Thoracic aorta (tissue), 2 donors: Measurements from ENCODE around the gene FMNL1. TPM values are rescaled to one million over a fixed set of nuclear protein-coding genes. Genes with fewer than 3 reads are reported as not detected.

Experiments used
- ATAC-seq: fragments of 150-250 bp; one replicate; pipeline ENCODE4 v1.8.0; 2017; ENCODE audit warnings: low read depth; ENCODE audit not compliant: insufficient number of reproducible peaks, low FRiP score
- DNase-seq: peaks from one replicate; pipeline ENCODE4 v3.0.0-alpha.2; 2020; ENCODE audit warnings: low spot score
- H3K27ac ChIP-seq, 2 donors: fragments of 200-600 bp; sonication (generic); 1 replicate in 1 of 2; 2 replicates in 1 of 2; pipeline ENCODE4 v1.5.1; 2016; ENCODE audit warnings: mild to moderate bottlenecking in 2 of 2, moderate library complexity in 2 of 2
- H3K27me3 ChIP-seq: fragments of 200-600 bp; sonication (generic); replicated peaks from 2 replicates; pipeline ENCODE4 v1.6.0; 2016; ENCODE audit warnings: mild to moderate bottlenecking; ENCODE audit not compliant: insufficient read depth
- H3K36me3 ChIP-seq: fragments of 200-600 bp; sonication (generic); one replicate; pipeline ENCODE4 v1.5.1; 2016
- H3K4me1 ChIP-seq, 2 donors: fragments of 200-600 bp; sonication (generic); 1 replicate in 1 of 2; 2 replicates in 1 of 2; pipeline versions ENCODE4 v1.5.1 to v1.6.0; 2016; ENCODE audit warnings: low read depth in 2 of 2, mild to moderate bottlenecking in 1 of 2; ENCODE audit not compliant: control insufficient read depth in 1 of 2
- H3K4me3 ChIP-seq: fragments of 200-600 bp; sonication (generic); 2 replicates; pipeline ENCODE4 v1.5.1; 2016; ENCODE audit warnings: mild to moderate bottlenecking
- H3K9me3 ChIP-seq: fragments of 200-600 bp; sonication (generic); 2 replicates; pipeline ENCODE4 v1.5.1; 2016
- total RNA-seq, 2 donors: library from RNA; depleted of rRNA; stranded (reverse); fragments of >200 nt; gene quantifications; one replicate each; pipeline versions ENCODE4 v1.1.0 to v1.2.3, GENCODE V29; 2016
- TF ChIP-seq, protein P1 (sequence below): fragments of 200-600 bp; sonication (generic); IDR thresholded peaks from one replicate; pipeline ENCODE4 v1.5.1; 2019; ENCODE audit warnings: antibody characterized with exemption

Gene FMNL1
- total RNA-seq, 2 donors from 2014 or later = 31.4 to 37.2 TPM

DNA sequence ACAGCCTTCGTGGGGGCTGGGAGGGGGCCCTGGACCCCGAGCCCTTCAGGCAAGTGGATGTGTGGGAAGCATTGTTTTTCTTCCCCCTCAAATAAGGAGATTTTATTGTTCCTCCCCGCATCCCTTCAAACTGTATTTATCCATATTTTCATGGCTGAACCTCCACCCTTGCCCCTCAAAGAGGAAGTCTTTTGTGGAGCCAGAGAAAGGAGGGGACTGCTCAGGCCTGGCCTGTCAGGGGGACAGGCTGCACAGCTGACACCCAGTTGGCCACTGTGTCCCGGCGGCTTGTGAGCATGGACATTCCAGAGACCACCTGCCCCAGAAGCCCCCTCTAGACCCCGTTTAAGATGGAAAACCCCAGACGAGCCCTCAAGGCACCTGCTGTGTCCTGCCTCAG lies 44.1 kb upstream of the FMNL1 start:
- Histone ChIP-seq H3K4me1 (peaks cover 13 to 27% of the 10 kb centered on the region in 2 donors), H3K9me3 (no peaks in the 10 kb centered on the region), H3K4me3 (no peak overlapping the region), H3K27me3 (no peaks in the 10 kb centered on the region), H3K27ac (no peak overlapping the region), H3K36me3 (no peaks in the 10 kb centered on the region)
- DNase-seq (no peak), ATAC-seq (no peak)
- TF ChIP-seq, protein P1, sequence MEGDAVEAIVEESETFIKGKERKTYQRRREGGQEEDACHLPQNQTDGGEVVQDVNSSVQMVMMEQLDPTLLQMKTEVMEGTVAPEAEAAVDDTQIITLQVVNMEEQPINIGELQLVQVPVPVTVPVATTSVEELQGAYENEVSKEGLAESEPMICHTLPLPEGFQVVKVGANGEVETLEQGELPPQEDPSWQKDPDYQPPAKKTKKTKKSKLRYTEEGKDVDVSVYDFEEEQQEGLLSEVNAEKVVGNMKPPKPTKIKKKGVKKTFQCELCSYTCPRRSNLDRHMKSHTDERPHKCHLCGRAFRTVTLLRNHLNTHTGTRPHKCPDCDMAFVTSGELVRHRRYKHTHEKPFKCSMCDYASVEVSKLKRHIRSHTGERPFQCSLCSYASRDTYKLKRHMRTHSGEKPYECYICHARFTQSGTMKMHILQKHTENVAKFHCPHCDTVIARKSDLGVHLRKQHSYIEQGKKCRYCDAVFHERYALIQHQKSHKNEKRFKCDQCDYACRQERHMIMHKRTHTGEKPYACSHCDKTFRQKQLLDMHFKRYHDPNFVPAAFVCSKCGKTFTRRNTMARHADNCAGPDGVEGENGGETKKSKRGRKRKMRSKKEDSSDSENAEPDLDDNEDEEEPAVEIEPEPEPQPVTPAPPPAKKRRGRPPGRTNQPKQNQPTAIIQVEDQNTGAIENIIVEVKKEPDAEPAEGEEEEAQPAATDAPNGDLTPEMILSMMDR = no peak

DNA sequence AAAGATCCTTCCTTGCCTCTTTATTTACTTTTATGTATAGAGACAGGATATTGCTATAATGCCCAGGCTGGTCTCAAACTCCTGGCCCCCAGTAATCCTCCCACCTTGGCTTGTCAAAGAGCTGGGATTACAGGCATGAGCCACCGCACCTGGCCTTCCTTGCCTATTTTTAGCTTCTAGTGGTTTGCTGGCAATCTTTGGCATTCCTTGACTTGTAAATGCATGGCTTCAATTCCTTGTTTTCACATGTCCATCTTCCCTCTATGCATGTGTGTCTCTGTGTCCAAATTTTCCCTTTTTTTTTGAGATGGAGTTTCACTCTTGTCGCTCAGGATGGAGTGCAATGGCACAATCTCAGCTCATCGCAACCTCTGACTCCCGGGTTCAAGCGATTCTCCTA lies 37.5 kb upstream of the FMNL1 start:
- no peaks in the 10 kb centered on the region for H3K27me3 ChIP-seq
- H3K9me3 ChIP-seq = no peaks in the 10 kb centered on the region
- H3K4me1 ChIP-seq = no peaks in the 10 kb centered on the region
- H3K27ac ChIP-seq = no peak overlapping the region
- TF ChIP-seq, protein P1 = no peak
- no peak for DNase-seq
- H3K4me3 ChIP-seq = no peak overlapping the region
- ATAC-seq = no peak
- H3K36me3 ChIP-seq = no peaks in the 10 kb centered on the region

DNA sequence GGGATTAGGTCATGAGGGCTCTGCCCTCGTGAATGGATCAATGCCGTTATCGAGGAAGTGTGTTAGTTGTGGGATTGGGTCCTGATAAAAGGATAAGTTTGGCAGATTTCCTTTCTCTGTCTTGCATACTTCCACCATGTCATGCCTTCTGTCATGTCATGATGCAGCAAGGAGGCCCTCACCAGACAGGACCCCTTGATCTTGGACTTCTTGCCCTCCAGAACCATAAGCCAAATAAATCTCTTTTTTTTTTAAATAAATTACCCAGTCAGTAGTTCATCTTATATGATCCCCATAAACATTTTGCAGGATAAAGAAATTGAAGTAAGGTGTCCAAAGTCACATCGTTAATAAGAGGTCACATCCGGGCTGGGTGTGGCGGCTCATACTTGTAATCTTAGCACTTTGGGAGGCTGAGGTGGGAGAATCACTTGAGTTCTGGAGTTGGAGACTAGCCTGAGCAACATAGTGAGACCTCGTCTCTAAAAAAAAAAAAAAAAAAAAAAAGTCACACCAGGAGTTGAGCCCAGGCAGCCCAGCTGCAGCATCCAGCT lies 34.8 kb upstream of the FMNL1 start:
- DNase-seq (no peak), ATAC-seq (no peak)
- Histone ChIP-seq H3K9me3 (no peaks in the 10 kb centered on the region), H3K36me3 (no peaks in the 10 kb centered on the region), H3K4me1 (no peaks in the 10 kb centered on the region), H3K27ac (no peak overlapping the region), H3K27me3 (no peaks in the 10 kb centered on the region), H3K4me3 (no peak overlapping the region)
- TF ChIP-seq, protein P1 = no peak

DNA sequence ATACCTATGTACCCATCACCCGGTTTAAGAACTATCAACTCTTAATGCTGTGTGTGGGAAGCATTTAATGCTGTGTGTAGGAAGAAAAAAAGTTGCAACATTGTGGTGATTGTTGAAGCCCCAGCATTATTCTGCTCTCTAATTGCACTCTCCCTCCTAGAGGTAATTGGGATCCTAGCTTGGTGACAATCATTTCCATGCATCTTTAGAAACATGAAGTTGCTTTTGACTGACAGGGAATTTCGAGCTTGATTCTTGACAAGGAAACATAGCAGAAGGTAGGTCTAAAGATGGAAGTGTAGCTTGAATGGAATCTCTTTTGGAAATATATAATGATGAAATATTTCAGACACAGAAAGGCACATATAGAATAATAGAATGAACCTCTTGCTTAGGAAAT lies 32.7 kb upstream of the FMNL1 start:
- H3K9me3 ChIP-seq = no peaks in the 10 kb centered on the region
- ATAC-seq = no peak

DNA sequence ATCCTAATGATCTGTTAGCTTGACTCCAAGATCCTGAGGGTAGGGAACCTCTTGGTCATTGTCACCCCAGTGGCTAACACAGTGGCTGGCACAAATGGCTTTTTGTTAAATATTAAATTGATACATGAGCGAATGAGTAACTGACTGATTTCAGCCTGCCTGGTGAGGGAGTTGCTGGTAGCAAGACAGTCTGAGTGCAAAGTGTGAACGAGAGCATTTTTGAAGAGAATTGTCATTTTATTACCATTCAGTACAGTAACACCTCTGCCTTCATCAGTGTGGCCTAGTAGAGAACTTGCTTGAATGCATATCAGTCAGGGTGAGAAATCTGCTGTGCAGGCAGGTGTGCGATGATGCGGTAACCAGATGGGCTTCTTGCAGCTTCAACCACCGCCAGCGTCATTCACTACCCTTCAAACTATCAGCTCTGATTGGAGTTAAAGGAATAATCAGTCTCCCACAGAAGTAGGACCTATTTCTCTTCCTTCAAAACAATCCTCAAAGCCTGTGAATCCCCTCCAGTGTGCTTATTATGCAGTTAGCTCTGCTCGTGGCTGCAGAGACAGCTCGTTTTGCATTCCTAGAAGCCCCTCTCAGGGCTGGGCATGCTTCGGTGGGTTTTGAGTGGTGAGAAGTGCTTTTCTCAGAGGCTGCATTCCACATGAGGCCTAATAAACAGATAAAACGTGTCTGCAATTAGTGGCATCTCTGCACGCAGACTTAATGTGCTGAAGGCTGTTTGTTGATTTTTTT lies 31.0 kb upstream of the FMNL1 start:
- DNase-seq (no peak), ATAC-seq (no peak)
- no peak overlapping the region for H3K4me3 ChIP-seq
- H3K27ac ChIP-seq = no peak overlapping the region
- no peaks in the 10 kb centered on the region for H3K4me1 ChIP-seq
- no peaks in the 10 kb centered on the region for H3K9me3 ChIP-seq
- no peaks in the 10 kb centered on the region for H3K27me3 ChIP-seq
- H3K36me3 ChIP-seq = no peaks in the 10 kb centered on the region
- TF ChIP-seq, protein P1 = no peak

More for the DNA sequence above, 32.7 kb upstream of the FMNL1 start:
- Histone ChIP-seq H3K4me3 (no peak overlapping the region), H3K27me3 (no peaks in the 10 kb centered on the region), H3K27ac (no peak overlapping the region), H3K4me1 (no peaks in the 10 kb centered on the region), H3K36me3 (no peaks in the 10 kb centered on the region)
- TF ChIP-seq, protein P1 = no peak
- DNase-seq = no peak
